ENCODE measurements around the gene TEX44.

The TEX44 gene

GRCh38 chr2:231617059-231617926 lies 24.6 kb downstream of the TEX44 start:
- in situ Hi-C loops (cut with MboI; ENCODE audit: low pct_unique_long_range_greater_than_20kb, low sequenced_read_pairs, unreplicated experiment) = loop anchor here (5.0 to 10.0 kb wide), 2 partner anchors 45 to 98 kb away; no protein-coding TSS in a partner anchor
- no peak for TF ChIP-seq CTCF (IDR thresholded peaks at IDR 0.05; ENCODE audit: extremely low read depth, insufficient read depth, missing control alignments)

GRCh38 chr2:231621051-231621879 lies 28.6 kb downstream of the TEX44 start:
- in situ Hi-C loops (cut with MboI; ENCODE audit: low pct_unique_long_range_greater_than_20kb, low sequenced_read_pairs, unreplicated experiment) = no loop called here
- DNase-seq (ENCODE audit: low spot score) = no peak
- no peak for TF ChIP-seq CTCF (IDR thresholded peaks at IDR 0.05; ENCODE audit: extremely low read depth, insufficient read depth, missing control alignments)

More at GRCh38 chr2:231617059-231617926, 24.6 kb downstream of the TEX44 start:
- no peak for DNase-seq (ENCODE audit: low spot score)

- no peak for TF ChIP-seq CTCF (IDR thresholded peaks at IDR 0.05; ENCODE audit: extremely low read depth, insufficient read depth, missing control alignments)
- in situ Hi-C loops (cut with MboI; ENCODE audit: low pct_unique_long_range_greater_than_20kb, low sequenced_read_pairs, unreplicated experiment) = no loop called here
- DNase-seq (ENCODE audit: low spot score) = no peak
These were observed 30.3 kb downstream of the TEX44 start for GRCh38 chr2:231622963-231623362.

GRCh38 chr2:231626449-231626848 lies 33.8 kb downstream of the TEX44 start:
- no peak for TF ChIP-seq CTCF (IDR thresholded peaks at IDR 0.05; ENCODE audit: extremely low read depth, insufficient read depth, missing control alignments)
- in situ Hi-C loops (cut with MboI; ENCODE audit: low pct_unique_long_range_greater_than_20kb, low sequenced_read_pairs, unreplicated experiment) = no loop called here
- no peak for DNase-seq (ENCODE audit: low spot score)

GRCh38 chr2:231627384-231628120 lies 34.9 kb downstream of the TEX44 start:
- in situ Hi-C loops (cut with MboI; ENCODE audit: low pct_unique_long_range_greater_than_20kb, low sequenced_read_pairs, unreplicated experiment) = no loop called here
- no peak for TF ChIP-seq CTCF (IDR thresholded peaks at IDR 0.05; ENCODE audit: extremely low read depth, insufficient read depth, missing control alignments)
- DNase-seq (ENCODE audit: low spot score) = no peak

- in situ Hi-C loops (cut with MboI; ENCODE audit: low pct_unique_long_range_greater_than_20kb, low sequenced_read_pairs, unreplicated experiment) = no loop called here
- no peak for TF ChIP-seq CTCF (IDR thresholded peaks at IDR 0.05; ENCODE audit: extremely low read depth, insufficient read depth, missing control alignments)
- DNase-seq (ENCODE audit: low spot score) = no peak
These were observed 40.0 kb downstream of the TEX44 start for GRCh38 chr2:231632559-231633142.
